Liver (tissue), 9 donors: ENCODE data around the gene MLLT3. TPM values are rescaled to one million over a fixed set of nuclear protein-coding genes. Genes with fewer than 3 reads are reported as not detected.

Experiments used
- DNase-seq: peaks from one replicate; pipeline ENCODE4 v3.0.0-alpha.2; 2017; ENCODE audit warnings: low spot score
- H3K27ac ChIP-seq, 2 donors: one replicate each; pipeline ENCODE4 v1.7.0; 2013; ENCODE audit warnings: inconsistent platforms in 2 of 2, low read length in 2 of 2, control low read depth in 1 of 2, low read depth in 1 of 2, mild to moderate bottlenecking in 1 of 2
- H3K27me3 ChIP-seq, 4 donors: one replicate each; pipeline versions ENCODE4 v1.6.1 to v1.7.0; 2013; ENCODE audit warnings: low read length in 3 of 4, inconsistent platforms in 1 of 4, mild to moderate bottlenecking in 1 of 4, moderate library complexity in 1 of 4; ENCODE audit not compliant: control insufficient read depth in 4 of 4, insufficient read depth in 4 of 4
- H3K36me3 ChIP-seq, 4 donors: one replicate each; pipeline versions ENCODE4 v1.6.1 to v1.7.0; 2013; ENCODE audit warnings: low read length in 3 of 4, mild to moderate bottlenecking in 3 of 4, low read depth in 1 of 4, moderate library complexity in 1 of 4; ENCODE audit not compliant: control insufficient read depth in 4 of 4, insufficient read depth in 3 of 4
- H3K4me1 ChIP-seq, 4 donors: one replicate each; pipeline versions ENCODE4 v1.6.1 to v1.7.0; 2013; ENCODE audit warnings: low read length in 3 of 4, mild to moderate bottlenecking in 3 of 4, moderate library complexity in 1 of 4; ENCODE audit not compliant: control insufficient read depth in 4 of 4, insufficient read depth in 4 of 4
- H3K4me3 ChIP-seq, 3 donors: one replicate each; pipeline versions ENCODE4 v1.6.1 to v1.7.0; 2013; ENCODE audit warnings: low read length in 3 of 3, control low read depth in 1 of 3, low read depth in 1 of 3, mild to moderate bottlenecking in 1 of 3
- H3K9ac ChIP-seq, 2 donors: one replicate each; pipeline ENCODE4 v1.7.0; 2013; ENCODE audit warnings: low read length in 2 of 2, mild to moderate bottlenecking in 2 of 2, moderate library complexity in 2 of 2, control low read depth in 1 of 2, low read depth in 1 of 2
- H3K9me3 ChIP-seq, 4 donors: one replicate each; pipeline versions ENCODE4 v1.6.1 to v1.7.0; 2013; ENCODE audit warnings: low read length in 3 of 4; ENCODE audit not compliant: control insufficient read depth in 4 of 4
- EGR1 ChIP-seq, 2 donors: IDR thresholded peaks; 2 replicates each; pipeline ENCODE4 v1.6.1; 2016 to 2018; ENCODE audit warnings: antibody characterized with exemption in 2 of 2, low read depth in 2 of 2
- FOXA1 ChIP-seq: IDR thresholded peaks from 2 replicates; pipeline ENCODE4 v1.6.1; 2016; ENCODE audit warnings: antibody characterized with exemption
- FOXA2 ChIP-seq: IDR thresholded peaks from 2 replicates; pipeline ENCODE4 v1.6.1; 2016; ENCODE audit warnings: antibody characterized with exemption
- GABPA ChIP-seq, 2 donors: IDR thresholded peaks in 1 of 2; conservative IDR thresholded peaks in 1 of 2; 2 replicates each; pipeline ENCODE4 v1.6.1; 2016; ENCODE audit warnings: antibody characterized with exemption in 2 of 2, mild to moderate bottlenecking in 1 of 2, moderate library complexity in 1 of 2
- HNF4A ChIP-seq, 2 donors: conservative IDR thresholded peaks; 2 replicates each; pipeline ENCODE4 v1.6.1; 2016; ENCODE audit warnings: antibody characterized with exemption in 2 of 2, mild to moderate bottlenecking in 2 of 2
- HNF4G ChIP-seq: IDR thresholded peaks from 2 replicates; pipeline ENCODE4 v1.6.1; 2016; ENCODE audit warnings: antibody characterized with exemption
- JUND ChIP-seq, 2 donors: IDR thresholded peaks; 2 replicates each; pipeline ENCODE4 v1.6.1; 2016; ENCODE audit warnings: antibody characterized with exemption in 2 of 2
- NR2F2 ChIP-seq: IDR thresholded peaks from 2 replicates; pipeline ENCODE4 v1.6.1; 2016; ENCODE audit warnings: antibody characterized with exemption
- RAD21 ChIP-seq, 2 donors: IDR thresholded peaks; 2 replicates each; pipeline ENCODE4 v1.6.1; 2016; ENCODE audit warnings: antibody characterized with exemption in 2 of 2, mild to moderate bottlenecking in 2 of 2
- RXRA ChIP-seq, 2 donors: IDR thresholded peaks; 2 replicates each; pipeline ENCODE4 v1.6.1; 2017 to 2018; ENCODE audit warnings: antibody characterized with exemption in 2 of 2, mild to moderate bottlenecking in 1 of 2
- SP1 ChIP-seq: IDR thresholded peaks from 2 replicates; pipeline ENCODE4 v1.6.1; 2018; ENCODE audit warnings: antibody characterized with exemption, mild to moderate bottlenecking
- TAF1 ChIP-seq: conservative IDR thresholded peaks from 2 replicates; pipeline ENCODE4 v1.6.1; 2016; ENCODE audit warnings: antibody characterized with exemption, mild to moderate bottlenecking
- YY1 ChIP-seq: IDR thresholded peaks from 2 replicates; pipeline ENCODE4 v1.6.1; 2016; ENCODE audit warnings: antibody characterized with exemption, mild to moderate bottlenecking
- WGBS: extraction: QIAGEN DNeasy Blood & Tissue Kit; methylation state at CpG from one replicate; pipeline ENCODE4 v1.1.7; 2013; 5-methylcytosine and 5-hydroxymethylcytosine counted together
- polyA plus RNA-seq, 2 donors: library from polyadenylated mRNA; stranded (reverse) in 1 of 2; unstranded in 1 of 2; fragments of 200-250 nt in 1 of 2; fragments of >200 nt in 1 of 2; fragmentation: Nextera tagmentation in 1 of 2; extraction: Ambion mirVana in 1 of 2; gene quantifications; one replicate each; pipeline versions ENCODE4 v1.2.1 to v1.2.3, GENCODE V29; 2013 to 2015
- total RNA-seq, 2 donors: library from RNA; depleted of rRNA; stranded (reverse); fragments of >200 nt; gene quantifications; one replicate each; pipeline ENCODE4 v1.2.3, GENCODE V29; 2014
- TF ChIP-seq, protein P1 (sequence below): IDR thresholded peaks from 2 replicates; pipeline ENCODE4 v1.6.1; 2016; ENCODE audit warnings: antibody characterized with exemption
- TF ChIP-seq, protein P2 (sequence below): IDR thresholded peaks from 2 replicates; pipeline ENCODE4 v1.6.1; 2016; ENCODE audit warnings: antibody characterized with exemption
- TF ChIP-seq, protein P3 (sequence below): fragments of 150-350 bp; IDR thresholded peaks from 2 replicates; pipeline ENCODE4 v1.5.1; 2017; ENCODE audit warnings: improper control_type of control experiment, low read depth, low read length; ENCODE audit not compliant: missing input control
- TF ChIP-seq, protein P4 (sequence below): IDR thresholded peaks from 2 replicates; pipeline ENCODE4 v1.6.1; 2016; ENCODE audit warnings: antibody characterized with exemption, mild to moderate bottlenecking
- TF ChIP-seq, protein P5 (sequence below): IDR thresholded peaks from 2 replicates; pipeline ENCODE4 v1.6.1; 2016; ENCODE audit warnings: antibody characterized with exemption
- donor health status: healthy.
- donor health status: healthy.
- donor health status: healthy.
- donor health status: healthy.
- donor health status: healthy.

Gene MLLT3
- total and polyA plus RNA-seq, 4 donors: 0.79 to 25.5 (median 1.3) TPM

DNA sequence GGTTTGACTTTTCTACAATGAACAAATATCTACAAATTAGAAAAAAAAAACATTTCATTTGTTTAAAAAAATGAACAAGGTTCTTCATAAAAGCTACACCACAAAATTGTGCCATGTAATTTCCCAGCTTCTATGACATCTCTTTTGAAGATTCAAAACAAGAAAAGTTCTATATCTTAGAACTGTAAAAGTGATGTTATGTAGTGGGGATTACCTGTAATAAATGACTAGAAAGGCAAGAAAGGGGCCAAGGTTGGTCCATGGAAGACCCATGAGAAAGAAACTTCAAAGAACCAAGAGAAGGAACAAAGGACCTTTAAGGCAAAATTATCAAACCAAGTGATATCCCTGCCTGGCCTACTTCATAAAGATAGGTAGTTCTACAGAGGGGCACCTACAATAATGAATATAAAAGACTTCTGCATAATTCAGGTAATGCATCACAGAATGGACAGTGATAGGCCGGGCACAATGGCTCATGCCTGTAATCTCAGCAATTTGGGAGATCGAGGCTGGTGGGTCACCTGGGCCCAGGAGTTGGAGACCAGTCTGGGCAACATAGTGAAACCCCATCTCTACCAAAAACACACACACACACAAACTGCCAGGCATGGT, 7.6 kb downstream of the MLLT3 start:
- Histone ChIP-seq H3K9ac (no peak overlapping the region), H3K9me3 (no peaks in the 10 kb centered on the region), H3K27me3 (no peaks in the 10 kb centered on the region), H3K4me1 (peaks cover 0 to 1% (median 0%) of the 10 kb centered on the region in 4 donors), H3K27ac (no peak overlapping the region), H3K4me3 (no peak overlapping the region), H3K36me3 (no peaks in the 10 kb centered on the region)
- 93% methylated on average over 2 of the region's 2 CpGs for WGBS
- TF ChIP-seq, protein P1, sequence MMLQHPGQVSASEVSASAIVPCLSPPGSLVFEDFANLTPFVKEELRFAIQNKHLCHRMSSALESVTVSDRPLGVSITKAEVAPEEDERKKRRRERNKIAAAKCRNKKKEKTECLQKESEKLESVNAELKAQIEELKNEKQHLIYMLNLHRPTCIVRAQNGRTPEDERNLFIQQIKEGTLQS: no peak
- TF ChIP-seq FOXA2 (no peak), FOXA1 (no peak), RXRA (IDR thresholded peaks at IDR 0.05) (no peak)
- TF ChIP-seq, protein P2, sequence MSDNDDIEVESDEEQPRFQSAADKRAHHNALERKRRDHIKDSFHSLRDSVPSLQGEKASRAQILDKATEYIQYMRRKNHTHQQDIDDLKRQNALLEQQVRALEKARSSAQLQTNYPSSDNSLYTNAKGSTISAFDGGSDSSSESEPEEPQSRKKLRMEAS: no peak
- TF ChIP-seq, protein P3, sequence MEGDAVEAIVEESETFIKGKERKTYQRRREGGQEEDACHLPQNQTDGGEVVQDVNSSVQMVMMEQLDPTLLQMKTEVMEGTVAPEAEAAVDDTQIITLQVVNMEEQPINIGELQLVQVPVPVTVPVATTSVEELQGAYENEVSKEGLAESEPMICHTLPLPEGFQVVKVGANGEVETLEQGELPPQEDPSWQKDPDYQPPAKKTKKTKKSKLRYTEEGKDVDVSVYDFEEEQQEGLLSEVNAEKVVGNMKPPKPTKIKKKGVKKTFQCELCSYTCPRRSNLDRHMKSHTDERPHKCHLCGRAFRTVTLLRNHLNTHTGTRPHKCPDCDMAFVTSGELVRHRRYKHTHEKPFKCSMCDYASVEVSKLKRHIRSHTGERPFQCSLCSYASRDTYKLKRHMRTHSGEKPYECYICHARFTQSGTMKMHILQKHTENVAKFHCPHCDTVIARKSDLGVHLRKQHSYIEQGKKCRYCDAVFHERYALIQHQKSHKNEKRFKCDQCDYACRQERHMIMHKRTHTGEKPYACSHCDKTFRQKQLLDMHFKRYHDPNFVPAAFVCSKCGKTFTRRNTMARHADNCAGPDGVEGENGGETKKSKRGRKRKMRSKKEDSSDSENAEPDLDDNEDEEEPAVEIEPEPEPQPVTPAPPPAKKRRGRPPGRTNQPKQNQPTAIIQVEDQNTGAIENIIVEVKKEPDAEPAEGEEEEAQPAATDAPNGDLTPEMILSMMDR: no peak
- DNase-seq: no peak

DNA sequence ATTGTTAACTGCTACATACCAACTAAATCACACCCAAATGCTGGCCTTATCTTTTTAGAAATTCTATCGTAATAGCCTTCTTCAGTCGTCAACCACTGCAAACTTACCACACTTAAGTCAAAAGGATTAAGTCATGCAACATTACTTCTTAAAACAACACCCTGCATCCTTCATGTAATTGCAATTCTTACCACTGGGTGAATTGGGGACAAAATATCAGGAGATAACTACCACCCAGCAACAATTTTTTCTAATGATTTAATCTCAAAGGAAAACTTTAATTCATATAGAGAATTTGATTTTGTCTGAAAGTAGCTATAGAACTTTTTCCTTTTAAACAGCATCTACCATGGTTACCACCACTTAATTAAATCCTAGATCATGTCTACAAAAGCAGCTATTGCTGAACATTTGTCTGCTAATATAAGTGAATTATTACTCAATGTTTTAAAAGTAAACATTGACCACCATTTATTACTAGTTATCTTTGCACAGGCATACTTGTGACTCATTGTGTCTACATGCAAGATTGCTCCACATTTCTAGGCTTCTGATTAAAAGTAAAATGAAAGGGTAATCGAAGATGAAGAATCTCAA, 10.5 kb downstream of the MLLT3 start:
- H3K9ac ChIP-seq: no peak overlapping the region
- H3K4me3 ChIP-seq: no peak overlapping the region
- no peaks in the 10 kb centered on the region for H3K4me1 ChIP-seq
- no peaks in the 10 kb centered on the region for H3K36me3 ChIP-seq
- no peak for DNase-seq
- no peak for TF ChIP-seq NR2F2
- TF ChIP-seq TAF1: no peak
- TF ChIP-seq, protein P4, sequence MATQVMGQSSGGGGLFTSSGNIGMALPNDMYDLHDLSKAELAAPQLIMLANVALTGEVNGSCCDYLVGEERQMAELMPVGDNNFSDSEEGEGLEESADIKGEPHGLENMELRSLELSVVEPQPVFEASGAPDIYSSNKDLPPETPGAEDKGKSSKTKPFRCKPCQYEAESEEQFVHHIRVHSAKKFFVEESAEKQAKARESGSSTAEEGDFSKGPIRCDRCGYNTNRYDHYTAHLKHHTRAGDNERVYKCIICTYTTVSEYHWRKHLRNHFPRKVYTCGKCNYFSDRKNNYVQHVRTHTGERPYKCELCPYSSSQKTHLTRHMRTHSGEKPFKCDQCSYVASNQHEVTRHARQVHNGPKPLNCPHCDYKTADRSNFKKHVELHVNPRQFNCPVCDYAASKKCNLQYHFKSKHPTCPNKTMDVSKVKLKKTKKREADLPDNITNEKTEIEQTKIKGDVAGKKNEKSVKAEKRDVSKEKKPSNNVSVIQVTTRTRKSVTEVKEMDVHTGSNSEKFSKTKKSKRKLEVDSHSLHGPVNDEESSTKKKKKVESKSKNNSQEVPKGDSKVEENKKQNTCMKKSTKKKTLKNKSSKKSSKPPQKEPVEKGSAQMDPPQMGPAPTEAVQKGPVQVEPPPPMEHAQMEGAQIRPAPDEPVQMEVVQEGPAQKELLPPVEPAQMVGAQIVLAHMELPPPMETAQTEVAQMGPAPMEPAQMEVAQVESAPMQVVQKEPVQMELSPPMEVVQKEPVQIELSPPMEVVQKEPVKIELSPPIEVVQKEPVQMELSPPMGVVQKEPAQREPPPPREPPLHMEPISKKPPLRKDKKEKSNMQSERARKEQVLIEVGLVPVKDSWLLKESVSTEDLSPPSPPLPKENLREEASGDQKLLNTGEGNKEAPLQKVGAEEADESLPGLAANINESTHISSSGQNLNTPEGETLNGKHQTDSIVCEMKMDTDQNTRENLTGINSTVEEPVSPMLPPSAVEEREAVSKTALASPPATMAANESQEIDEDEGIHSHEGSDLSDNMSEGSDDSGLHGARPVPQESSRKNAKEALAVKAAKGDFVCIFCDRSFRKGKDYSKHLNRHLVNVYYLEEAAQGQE: no peak
- TF ChIP-seq HNF4G: no peak
- TF ChIP-seq FOXA2: peak; percentile 70
- TF ChIP-seq, protein P5, sequence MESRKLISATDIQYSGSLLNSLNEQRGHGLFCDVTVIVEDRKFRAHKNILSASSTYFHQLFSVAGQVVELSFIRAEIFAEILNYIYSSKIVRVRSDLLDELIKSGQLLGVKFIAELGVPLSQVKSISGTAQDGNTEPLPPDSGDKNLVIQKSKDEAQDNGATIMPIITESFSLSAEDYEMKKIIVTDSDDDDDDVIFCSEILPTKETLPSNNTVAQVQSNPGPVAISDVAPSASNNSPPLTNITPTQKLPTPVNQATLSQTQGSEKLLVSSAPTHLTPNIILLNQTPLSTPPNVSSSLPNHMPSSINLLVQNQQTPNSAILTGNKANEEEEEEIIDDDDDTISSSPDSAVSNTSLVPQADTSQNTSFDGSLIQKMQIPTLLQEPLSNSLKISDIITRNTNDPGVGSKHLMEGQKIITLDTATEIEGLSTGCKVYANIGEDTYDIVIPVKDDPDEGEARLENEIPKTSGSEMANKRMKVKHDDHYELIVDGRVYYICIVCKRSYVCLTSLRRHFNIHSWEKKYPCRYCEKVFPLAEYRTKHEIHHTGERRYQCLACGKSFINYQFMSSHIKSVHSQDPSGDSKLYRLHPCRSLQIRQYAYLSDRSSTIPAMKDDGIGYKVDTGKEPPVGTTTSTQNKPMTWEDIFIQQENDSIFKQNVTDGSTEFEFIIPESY: no peak
- no peak for TF ChIP-seq RAD21 (IDR thresholded peaks at IDR 0.05)
- TF ChIP-seq HNF4A (conservative IDR thresholded peaks at IDR 0.05): no peak
- TF ChIP-seq, protein P3: peak; percentile 31
- TF ChIP-seq JUND (IDR thresholded peaks at IDR 0.05): peak; percentile 87 to 91
- TF ChIP-seq SP1: no peak
- TF ChIP-seq, protein P2: no peak
- no peak for TF ChIP-seq RXRA (IDR thresholded peaks at IDR 0.05)
- TF ChIP-seq EGR1 (IDR thresholded peaks at IDR 0.05; ENCODE audit: low read depth in 2 of 2): no peak
- TF ChIP-seq, protein P1: no peak
- TF ChIP-seq FOXA1: peak; percentile 51
- TF ChIP-seq YY1: peak; percentile 18
- no peak for TF ChIP-seq GABPA (IDR thresholded peaks at IDR 0.05 in 1 of 2, conservative IDR thresholded peaks at IDR 0.05 in 1 of 2)
- no peak overlapping the region for H3K27ac ChIP-seq
- no peaks in the 10 kb centered on the region for H3K9me3 ChIP-seq
- H3K27me3 ChIP-seq: no peaks in the 10 kb centered on the region
- 67% methylated on average over 3 of the region's 3 CpGs for WGBS
